Measurements from ENCODE around the gene CNN2.

Gene CNN2

DNA sequence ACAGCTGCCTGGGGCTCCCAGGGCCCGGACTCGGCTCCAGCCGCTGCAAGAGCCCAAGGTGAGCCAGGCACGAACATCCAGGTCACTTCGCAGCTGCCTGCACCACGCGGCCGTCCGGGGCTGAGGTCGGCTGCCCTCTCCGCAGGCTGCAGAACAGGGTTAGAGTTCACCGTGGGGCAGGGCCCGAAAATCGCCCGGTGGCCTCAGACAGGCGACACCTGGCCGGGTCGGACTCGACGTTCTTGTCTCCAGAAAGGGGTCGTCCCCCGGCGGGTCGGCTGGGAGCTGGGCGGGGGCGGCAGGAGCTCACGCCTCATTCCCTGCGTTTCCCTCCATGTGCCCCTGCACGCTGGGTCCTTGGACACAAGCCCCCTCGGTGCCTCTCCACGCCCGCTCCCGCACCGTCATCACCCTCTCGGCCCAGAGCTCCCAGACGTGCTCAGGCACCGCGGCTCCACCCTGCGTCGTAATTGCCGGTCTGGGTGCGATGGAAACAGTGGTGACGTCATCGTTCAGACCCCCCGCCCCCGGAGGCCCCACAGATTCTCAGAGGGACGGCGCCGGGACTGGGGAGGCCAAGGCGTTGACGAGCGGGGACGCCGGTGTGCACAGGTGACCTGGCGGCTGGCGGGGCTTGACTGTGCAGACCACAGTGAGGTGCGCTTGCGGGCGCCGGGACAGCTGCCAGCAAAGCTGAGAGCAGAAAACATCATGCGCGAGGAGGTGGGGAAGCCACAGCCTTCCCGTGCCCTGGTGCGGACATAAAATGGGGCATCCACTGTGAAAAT is 30.2 kb upstream of the CNN2 start:
- no peak for DNase-seq

DNA sequence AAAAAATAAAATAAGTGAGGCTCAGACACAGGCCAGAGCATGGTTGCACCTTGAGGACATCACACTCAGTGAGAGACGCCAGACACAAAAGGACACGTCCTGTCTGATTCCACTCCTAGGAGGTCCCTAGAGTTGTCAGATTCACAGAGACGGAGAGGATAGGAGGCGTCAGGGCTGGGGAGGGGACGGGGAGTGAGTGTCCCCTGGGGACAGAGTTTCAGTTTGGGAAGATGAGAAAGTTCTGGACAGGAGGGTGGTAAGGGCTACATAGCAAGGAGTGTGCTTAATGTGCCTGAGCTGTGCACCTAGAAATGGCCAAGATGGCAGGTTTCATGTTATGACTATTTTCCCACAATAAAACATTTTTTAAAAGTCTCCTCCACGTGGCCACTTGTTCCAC is 28.3 kb upstream of the CNN2 start:
- no peak for DNase-seq

DNA sequence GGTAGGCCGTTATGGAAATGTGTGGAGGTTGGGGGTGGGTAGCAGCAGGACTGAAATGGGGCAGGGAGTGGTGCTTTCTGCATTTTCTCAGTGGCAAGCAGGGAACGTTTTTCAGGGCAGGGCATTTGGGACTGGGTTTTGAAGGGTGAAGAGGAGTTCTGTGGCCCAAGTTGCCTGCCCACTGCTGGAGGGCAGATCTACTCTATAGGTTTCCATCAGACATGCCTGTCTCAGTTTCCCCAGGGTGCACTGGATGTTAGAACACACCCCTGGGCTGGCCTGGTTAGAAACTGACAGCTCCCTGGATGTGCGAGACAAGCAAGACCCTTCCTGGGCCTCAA is 27.1 kb upstream of the CNN2 start:
- DNase-seq: no peak

DNA sequence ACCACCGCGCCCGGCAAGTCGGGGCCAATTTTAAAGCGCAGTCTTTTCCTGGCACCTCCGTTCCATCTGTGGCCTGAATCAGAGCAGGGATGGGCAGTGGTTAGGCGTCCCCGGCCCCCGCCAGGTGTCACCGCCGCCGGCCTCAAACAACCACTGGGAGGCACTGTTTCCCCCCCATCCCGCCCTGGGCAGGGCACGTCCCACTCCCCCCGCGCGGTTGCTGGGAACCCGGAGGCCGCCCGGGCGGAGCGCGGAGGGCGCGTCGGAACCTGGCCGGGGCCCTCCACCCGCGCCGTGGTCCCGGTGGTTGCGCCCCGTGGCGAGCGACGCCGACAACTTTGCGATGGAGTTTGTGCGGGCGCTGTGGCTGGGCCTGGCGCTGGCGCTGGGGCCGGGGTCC is 26.3 kb upstream of the CNN2 start, which contains the start of gene GRIN3B:
GRIN3B (plus strand) TSS at position 325 of the 400 bp plus-strand sequence; CDS start at position 344, 19 bp downstream.
- DNase-seq: peak; percentile 32 to 47

DNA sequence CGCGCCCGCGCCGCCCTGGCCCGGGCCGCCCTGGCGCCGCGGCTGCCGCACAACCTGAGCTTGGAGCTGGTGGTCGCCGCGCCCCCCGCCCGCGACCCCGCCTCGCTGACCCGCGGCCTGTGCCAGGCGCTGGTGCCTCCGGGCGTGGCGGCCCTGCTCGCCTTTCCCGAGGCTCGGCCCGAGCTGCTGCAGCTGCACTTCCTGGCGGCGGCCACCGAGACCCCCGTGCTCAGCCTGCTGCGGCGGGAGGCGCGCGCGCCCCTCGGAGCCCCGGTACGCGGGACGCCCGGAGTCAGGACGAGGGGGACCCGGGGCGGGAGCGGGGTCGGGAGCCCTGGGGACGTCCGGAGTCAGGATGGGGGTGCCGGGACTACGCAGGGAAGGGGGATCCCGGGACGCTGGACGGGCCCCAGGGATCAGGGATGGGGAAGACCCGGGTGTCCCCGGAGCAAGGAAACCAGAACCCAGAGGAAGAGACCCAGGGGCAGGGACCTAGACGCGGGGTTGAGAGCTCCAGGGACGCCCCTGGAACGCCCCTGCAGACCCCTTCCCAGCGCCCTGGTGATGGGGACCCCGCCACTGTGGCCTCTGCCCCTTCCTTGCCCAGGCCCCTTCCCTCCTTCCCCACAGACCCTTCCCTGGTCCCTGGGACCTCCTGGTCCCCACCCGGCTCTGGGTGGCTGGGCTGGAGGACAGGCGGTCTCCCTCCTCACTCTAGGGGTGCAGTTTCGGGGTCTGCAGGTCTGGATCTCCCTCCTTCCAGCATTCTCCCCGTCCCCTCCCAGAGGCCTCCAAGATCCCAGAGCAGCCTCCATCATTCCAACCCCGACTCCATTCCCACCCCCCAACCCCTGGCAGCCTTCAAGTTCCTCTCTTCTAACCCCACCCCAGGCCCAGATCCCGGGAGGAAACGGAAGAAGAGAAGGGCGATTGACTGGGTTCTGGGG is 25.5 kb upstream of the CNN2 start:
- DNase-seq: no peak

DNA sequence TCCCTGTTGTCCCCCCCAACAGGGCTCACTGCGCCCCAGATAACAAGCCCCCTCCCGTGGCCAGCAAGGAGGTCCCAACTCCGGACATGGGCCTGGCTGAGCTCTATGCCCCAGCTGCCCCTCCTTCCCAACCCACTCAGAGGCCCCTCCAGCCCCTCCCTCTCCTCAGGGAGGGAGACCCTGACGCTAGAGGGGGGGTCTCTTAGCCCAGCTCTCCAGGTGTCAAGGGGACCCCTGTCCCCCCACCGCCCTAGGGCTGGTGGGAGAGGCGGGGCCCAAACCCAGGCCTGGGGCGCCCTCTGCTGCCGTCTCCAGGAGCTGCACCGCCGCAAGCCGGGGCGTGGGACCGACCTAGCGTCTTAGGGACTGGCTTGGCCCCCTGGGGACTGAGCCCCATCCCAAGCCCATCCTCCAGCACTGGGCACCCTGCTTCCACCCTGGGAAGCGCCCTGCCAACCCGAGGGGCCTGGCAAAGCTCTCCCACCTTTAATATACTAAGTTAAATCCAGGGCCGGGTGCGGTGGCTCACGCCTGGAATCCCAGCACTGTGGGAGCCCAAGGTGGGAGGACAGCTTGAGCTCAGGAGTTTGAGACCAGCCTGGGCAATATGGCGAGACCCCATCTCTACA is 24.8 kb upstream of the CNN2 start:
- peak; percentile 17 to 33 for DNase-seq

DNA sequence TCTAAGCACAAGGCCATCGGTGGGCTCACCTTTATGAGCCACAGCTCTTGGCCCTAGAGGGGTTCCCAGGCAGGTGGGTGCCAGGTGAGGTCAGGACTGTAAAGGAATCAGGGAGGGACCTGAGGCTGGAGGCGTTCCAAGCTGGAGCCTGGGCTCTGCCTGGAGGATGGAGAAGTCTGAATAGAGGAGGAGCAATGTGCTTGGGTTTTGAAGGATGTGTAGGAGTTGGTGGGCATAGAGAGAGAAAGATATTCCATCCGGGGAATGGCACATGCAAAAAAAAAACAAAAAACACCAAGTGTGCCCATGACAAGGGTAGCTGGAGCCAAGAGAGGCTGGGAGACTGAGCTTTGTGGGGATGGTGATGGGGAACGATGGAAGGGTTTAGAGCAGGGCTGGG is 23.8 kb upstream of the CNN2 start:
- no peak for DNase-seq

DNA sequence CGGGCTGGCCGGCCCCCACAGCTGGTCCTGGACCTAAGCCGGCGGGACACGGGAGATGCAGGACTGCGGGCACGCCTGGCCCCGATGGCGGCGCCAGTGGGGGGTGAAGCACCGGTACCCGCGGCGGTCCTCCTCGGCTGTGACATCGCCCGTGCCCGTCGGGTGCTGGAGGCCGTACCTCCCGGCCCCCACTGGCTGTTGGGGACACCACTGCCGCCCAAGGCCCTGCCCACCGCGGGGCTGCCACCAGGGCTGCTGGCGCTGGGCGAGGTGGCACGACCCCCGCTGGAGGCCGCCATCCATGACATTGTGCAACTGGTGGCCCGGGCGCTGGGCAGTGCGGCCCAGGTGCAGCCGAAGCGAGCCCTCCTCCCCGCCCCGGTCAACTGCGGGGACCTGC is 23.1 kb upstream of the CNN2 start:
- DNase-seq: no peak

DNA sequence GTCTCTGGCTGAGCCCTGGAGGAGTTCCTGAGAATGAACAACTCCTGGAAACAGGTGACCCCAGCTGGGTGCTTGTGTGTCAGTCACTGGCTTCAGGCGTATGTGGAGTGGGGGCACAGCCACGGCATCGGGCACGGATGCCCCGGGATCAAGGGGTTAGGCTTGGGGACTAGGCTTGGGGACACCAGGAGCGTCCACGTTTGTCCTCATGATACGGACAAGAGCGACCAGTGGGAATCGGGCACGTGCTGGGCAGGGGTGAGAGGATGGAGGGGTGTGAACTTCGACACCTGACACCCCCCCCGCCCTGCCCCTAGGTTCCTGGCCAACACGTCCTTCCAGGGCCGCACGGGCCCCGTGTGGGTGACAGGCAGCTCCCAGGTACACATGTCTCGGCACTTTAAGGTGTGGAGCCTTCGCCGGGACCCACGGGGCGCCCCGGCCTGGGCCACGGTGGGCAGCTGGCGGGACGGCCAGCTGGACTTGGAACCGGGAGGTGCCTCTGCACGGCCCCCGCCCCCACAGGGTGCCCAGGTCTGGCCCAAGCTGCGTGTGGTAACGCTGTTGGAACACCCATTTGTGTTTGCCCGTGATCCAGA is 22.1 kb upstream of the CNN2 start:
- no peak for DNase-seq

DNA sequence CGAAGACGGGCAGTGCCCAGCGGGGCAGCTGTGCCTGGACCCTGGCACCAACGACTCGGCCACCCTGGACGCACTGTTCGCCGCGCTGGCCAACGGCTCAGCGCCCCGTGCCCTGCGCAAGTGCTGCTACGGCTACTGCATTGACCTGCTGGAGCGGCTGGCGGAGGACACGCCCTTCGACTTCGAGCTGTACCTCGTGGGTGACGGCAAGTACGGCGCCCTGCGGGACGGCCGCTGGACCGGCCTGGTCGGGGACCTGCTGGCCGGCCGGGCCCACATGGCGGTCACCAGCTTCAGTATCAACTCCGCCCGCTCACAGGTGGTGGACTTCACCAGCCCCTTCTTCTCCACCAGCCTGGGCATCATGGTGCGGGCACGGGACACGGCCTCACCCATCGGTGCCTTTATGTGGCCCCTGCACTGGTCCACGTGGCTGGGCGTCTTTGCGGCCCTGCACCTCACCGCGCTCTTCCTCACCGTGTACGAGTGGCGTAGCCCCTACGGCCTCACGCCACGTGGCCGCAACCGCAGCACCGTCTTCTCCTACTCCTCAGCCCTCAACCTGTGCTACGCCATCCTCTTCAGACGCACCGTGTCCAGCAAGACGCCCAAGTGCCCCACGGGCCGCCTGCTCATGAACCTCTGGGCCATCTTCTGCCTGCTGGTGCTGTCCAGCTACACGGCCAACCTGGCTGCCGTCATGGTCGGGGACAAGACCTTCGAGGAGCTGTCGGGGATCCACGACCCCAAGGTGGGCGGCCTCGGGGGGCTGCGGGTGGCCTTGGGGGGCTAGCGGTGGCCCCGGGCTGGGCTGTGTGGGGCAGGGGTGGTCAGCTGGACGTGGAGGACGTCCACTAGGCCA is 21.4 kb upstream of the CNN2 start:
- no peak for DNase-seq

DNA sequence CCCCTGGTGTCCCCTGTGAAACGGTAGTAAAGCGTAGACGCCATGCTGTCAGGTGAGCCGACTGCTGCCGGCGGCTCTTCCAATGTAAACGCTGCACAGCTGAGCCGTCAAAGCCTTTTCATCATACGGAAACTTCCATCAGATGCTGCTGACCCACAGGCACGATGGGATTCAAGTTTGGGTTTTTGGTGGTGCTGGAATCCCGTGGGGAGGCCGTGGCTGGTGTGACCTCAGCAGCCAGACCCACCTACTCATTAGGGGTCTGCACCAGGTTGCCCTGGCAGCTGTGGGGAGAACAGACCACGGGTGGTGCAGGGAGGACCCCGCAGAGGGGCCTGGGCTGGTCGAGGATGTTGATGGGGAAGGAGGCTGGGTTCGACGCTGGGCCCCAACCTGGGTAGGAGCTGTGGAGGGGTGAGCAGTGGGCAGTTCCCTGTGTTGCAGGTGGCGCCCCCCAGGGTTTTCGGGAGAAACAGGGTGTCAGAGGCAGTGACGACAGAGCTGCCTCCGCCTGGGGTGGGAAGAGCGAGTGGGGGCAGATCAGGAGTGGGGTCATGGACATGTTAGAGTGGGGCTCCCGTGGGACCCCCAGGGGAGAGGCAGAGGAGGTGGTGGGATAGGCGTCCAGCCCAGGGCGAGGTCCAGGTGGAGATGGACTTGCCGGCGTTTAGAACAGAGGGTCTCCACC is 19.6 kb upstream of the CNN2 start:
- no peak for DNase-seq

DNA sequence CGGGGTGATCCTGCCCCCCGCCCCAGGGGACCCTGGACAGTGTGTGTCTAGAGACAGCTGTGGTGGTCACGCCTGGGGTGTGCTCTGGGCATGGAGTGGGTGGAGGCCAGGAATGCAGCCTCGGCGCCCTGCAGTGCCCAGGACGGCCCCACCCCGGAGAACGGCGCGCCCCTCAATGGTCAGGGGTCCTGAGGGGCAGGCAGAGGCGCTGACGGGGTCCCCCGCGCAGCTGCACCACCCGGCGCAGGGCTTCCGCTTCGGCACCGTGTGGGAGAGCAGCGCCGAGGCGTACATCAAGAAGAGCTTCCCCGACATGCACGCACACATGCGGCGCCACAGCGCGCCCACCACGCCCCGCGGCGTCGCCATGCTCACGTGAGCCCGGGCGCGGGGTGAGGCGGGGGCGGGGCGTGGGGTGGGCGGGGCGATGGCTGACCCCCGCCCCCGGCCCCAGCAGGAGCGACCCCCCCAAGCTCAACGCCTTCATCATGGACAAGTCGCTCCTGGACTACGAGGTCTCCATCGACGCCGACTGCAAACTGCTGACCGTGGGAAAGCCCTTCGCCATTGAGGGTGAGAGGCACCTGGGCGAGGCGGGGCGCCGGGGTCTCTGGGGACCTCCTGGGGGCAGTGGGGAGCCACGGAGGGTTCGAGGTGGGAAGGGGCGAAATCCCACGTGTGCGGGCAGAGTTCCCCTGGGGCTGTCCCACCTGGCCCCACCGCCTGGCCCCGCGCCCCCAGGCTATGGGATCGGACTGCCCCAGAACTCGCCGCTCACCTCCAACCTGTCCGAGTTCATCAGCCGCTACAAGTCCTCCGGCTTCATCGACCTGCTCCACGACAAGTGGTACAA is 18.8 kb upstream of the CNN2 start:
- DNase-seq: no peak

DNA sequence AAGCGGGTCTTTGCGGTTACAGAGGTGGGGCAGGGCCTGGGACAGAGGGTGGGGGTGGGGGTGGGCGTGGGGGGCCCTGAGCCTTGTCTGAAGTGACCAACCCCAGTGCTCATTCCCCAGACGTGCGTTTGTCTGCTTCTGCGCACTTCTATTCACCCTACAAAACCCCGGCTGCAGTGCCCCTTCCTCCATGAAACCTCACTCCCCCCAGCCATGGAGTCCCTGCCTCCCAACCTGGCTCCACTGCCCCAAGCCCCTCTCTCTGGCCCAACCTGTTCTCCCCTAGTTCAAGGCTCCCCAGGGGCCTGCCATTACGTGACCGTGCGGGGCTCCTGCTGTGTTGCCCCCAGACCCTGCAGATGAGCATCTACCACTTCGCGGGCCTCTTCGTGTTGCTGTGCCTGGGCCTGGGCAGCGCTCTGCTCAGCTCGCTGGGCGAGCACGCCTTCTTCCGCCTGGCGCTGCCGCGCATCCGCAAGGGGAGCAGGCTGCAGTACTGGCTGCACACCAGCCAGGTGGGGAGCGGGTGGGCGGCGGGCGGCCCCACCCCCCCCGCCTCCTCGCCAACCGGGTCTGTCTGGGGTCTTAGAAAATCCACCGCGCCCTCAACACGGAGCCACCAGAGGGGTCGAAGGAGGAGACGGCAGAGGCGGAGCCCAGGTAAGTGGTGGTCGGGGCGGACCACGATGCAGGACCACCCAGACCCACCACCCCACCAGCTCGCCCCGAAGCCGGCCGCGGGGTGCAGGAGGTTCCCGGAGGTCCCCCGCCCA is 18.0 kb upstream of the CNN2 start:
- no peak for DNase-seq

DNA sequence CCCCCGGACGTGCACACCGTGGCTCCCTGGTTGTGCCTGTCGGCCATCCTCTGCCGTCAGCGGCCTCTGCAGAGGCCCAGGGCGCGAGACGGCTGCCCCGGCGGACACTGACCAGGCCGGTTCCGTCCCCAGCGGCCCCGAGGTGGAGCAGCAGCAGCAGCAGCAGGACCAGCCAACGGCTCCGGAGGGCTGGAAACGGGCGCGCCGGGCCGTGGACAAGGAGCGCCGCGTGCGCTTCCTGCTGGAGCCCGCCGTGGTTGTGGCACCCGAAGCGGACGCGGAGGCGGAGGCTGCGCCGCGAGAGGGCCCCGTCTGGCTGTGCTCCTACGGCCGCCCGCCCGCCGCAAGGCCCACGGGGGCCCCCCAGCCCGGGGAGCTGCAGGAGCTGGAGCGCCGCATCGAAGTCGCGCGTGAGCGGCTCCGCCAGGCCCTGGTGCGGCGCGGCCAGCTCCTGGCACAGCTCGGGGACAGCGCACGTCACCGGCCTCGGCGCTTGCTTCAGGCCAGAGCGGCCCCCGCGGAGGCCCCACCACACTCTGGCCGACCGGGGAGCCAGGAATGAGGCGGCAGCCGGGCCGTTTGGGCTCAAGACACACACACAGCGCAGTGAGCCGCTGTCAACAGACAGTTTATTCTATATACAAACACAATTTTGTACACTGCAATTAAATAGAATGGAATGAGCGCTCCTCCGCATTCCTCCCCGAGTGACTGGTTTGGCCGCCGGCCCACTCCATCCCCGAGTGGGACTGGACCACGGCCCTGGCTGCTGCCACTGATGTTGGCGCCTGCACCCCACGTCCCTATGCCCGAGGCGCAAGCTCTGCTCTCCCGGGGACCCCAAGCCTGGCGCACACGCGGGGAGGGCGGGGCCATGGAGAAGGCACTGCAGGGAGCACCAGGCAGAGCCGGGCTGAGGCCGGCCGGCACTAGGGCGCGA is 17.1 kb upstream of the CNN2 start:
- DNase-seq: no peak

DNA sequence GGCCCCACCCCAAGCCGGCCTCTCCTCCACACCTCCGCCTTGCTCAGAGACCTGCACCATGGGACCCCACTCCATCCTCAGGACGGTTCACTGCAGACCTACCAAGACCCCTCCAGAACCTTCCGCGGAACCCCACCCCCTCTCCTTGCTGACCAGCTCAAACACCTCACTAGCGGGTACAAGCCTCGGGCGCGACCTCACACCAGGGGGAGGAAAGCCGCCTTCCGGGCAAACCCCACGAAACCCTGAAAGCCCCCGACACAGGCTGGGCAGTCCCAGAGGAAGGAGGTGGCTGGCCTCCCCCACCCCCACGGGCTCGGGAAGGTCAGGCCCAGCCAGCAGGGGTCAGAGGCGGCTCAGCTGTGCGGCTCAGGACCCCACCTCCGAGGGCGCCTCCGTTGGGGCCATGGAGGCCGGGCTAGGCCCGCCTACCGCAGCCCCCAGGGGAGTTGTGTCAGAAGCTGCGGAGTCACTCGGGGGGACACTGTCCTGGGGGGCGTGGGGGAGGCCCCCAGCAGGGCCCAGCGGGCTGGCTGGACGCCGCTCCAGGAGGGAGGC is 16.3 kb upstream of the CNN2 start:
- no peak for DNase-seq

DNA sequence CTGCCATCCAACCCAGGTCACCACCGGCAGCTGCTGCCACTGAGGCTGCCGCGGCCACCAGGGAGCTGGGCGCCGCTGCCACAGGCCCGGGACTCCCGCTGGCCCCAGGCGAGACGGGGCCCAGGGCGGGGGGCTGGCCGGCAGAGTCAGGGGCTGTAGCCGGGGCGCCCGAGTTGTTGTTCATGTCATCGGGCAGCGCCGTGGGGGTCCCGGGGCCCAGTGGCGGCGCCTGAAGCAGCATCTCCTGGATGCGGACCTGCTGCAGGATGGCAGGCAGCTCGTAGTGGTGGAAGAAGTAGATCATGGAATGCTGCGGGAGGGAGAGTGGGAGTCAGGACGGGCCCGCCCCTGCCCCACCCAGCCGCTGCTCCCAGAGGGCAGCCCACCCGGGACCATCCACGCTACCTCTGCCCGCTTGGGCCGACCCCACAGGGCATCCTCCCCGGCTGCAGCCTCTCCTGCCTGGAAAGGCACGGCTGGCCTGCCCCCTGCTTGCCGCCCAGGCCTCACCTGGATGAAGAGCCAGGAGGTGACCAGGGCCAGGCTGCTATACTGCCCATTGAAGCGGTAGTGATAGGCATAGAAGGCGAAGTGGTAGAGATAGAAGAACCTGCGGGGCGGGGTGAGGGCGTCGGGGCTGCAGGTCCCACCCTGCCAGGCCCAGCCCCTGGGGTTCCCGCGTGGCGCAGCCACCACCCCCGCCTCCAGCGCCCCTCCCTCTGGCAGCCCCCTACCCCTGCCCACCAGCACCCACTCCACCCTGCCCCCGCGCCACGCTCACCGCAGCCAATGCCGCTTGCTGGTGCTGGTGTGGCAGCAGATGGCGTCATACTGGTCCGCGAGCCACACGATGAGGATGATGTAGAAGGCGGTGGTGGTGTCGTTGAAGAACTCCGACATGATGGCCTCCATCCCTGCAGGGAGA is 15.6 kb upstream of the CNN2 start:
- no peak for DNase-seq

DNA sequence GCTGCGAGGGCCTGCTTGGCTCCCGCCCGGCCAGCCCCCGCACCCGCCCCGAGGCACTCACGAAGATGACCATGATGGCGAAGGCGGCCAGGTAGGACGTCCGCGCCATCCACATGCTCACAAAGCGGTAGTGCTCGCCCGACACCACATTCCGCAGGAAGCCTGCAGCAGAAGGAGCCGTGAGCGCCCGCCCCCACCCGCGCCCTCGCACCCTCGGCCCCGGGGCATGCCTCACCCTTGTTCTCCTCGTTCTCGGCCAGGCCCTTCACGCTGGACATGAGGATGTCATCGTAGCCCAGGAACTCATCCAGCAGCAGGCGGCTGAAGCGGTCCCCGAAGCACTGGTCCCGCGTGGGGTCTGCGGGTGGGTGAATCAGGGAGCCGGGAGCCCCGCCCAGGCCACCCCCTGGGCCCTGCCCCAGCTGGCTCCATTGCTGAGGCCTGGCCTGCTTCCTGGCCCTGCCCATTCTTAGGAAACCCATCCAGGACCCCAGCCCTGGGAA is 14.5 kb upstream of the CNN2 start:
- no peak for DNase-seq

Data from AML-193 (cell line).